HG02870 (cell line): ENCODE data around the gene C1QTNF7.
A peak's percentile ranks its signal among the peaks of the same experiment; 100 is the strongest.

Experiments used
- ATAC-seq: cut with Tn5 transposase; IDR thresholded peaks from one replicate; pipeline ENCODE4 v1.9.1; 2021; ENCODE audit warnings: mild to moderate bottlenecking, moderate library complexity; ENCODE audit not compliant: unreplicated experiment

C1QTNF7 gene

GRCh38 chr4:15451866-15452765 lies 24.3 kb downstream of the C1QTNF7 start:
- no peak for ATAC-seq

GRCh38 chr4:15455290-15455689 lies 27.5 kb downstream of the C1QTNF7 start:
- ATAC-seq = no peak

GRCh38 chr4:15457406-15458201 lies 29.8 kb downstream of the C1QTNF7 start:
- ATAC-seq = peak; percentile 97

- no peak for ATAC-seq
These were observed 30.8 kb downstream of the C1QTNF7 start for GRCh38 chr4:15458616-15459015.

GRCh38 chr4:15459706-15460105 lies 31.9 kb downstream of the C1QTNF7 start:
- no peak for ATAC-seq

- no peak for ATAC-seq
These were observed 38.8 kb downstream of the C1QTNF7 start for GRCh38 chr4:15466596-15466995.

- ATAC-seq = peak; percentile 26
These were observed 41.7 kb downstream of the C1QTNF7 start, which contains the start of gene CC2D2A for GRCh38 chr4:15469402-15470127. Gene CC2D2A, plus strand, starts transcription at chr4:15469882. Its CDS starts 6,051 bp downstream, at chr4:15475933.

GRCh38 chr4:15470128-15470475 lies 42.3 kb downstream of the C1QTNF7 start:
- peak; percentile 48 for ATAC-seq

GRCh38 chr4:15476396-15476795 lies 48.6 kb downstream of the C1QTNF7 start:
- ATAC-seq = no peak

- ATAC-seq = no peak
These were observed 50.9 kb downstream of the C1QTNF7 start for GRCh38 chr4:15478724-15479088.

GRCh38 chr4:15479089-15479912 lies 51.5 kb downstream of the C1QTNF7 start:
- ATAC-seq = peak; percentile 65

- no peak for ATAC-seq
These were observed 52.0 kb downstream of the C1QTNF7 start for GRCh38 chr4:15479913-15480185.

- ATAC-seq = no peak
These were observed 54.3 kb downstream of the C1QTNF7 start for GRCh38 chr4:15481961-15482745.

- ATAC-seq = no peak
These were observed 55.0 kb downstream of the C1QTNF7 start for GRCh38 chr4:15482842-15483241.

- no peak for ATAC-seq
These were observed 60.3 kb downstream of the C1QTNF7 start for GRCh38 chr4:15488136-15488535.

- ATAC-seq = no peak
These were observed 61.0 kb downstream of the C1QTNF7 start for GRCh38 chr4:15488658-15489470.

- no peak for ATAC-seq
These were observed 61.7 kb downstream of the C1QTNF7 start for GRCh38 chr4:15489551-15489950.

- no peak for ATAC-seq
These were observed 65.6 kb downstream of the C1QTNF7 start for GRCh38 chr4:15493411-15493810.

- ATAC-seq = no peak
These were observed 67.8 kb downstream of the C1QTNF7 start for GRCh38 chr4:15495621-15496020.
